Measurements from ENCODE around the gene TBC1D19.

GRCh38 chr4:26741491-26741871 is 157.6 kb downstream of the TBC1D19 start:
- TF ChIP-seq CTCF (IDR thresholded peaks at IDR 0.05; ENCODE audit: insufficient read depth, low read length) (no peak), POLR2AphosphoS5 (IDR thresholded peaks at IDR 0.05; ENCODE audit: low read depth) (no peak), REST (IDR thresholded peaks at IDR 0.05; ENCODE audit: insufficient replicate concordance, low read depth) (no peak), GABPA (IDR thresholded peaks at IDR 0.05; ENCODE audit: low read depth) (no peak), SPI1 (IDR thresholded peaks at IDR 0.05; ENCODE audit: borderline replicate concordance, low read depth) (no peak)
